Activated CD4-positive, alpha-beta T cell treated with anti-CD3 and anti-CD28 coated beads, Interleukin-2, amount 10 ng/mL, durations not matched to agents 24 days and 14 days (primary cell): ENCODE measurements around the gene CDC25B. TPM values are rescaled to one million over a fixed set of nuclear protein-coding genes. Genes with fewer than 3 reads are reported as not detected.
A peak's percentile ranks its signal among the peaks of the same experiment; 100 is the strongest.

Experiments used
- DNase-seq: peaks from one replicate; pipeline ENCODE4 v3.0.0; 2022
- H3K27ac Mint-ChIP-seq: one replicate; pipeline ENCODE4 v1.8.0; 2022; ENCODE audit warnings: mild to moderate bottlenecking, mixed read lengths
- H3K27me3 Mint-ChIP-seq: one replicate; pipeline ENCODE4 v1.8.0; 2022; ENCODE audit warnings: mixed read lengths
- H3K36me3 Mint-ChIP-seq: one replicate; pipeline ENCODE4 v1.8.0; 2022; ENCODE audit warnings: low read depth, mild to moderate bottlenecking, mixed read lengths
- H3K4me1 Mint-ChIP-seq: one replicate; pipeline ENCODE4 v1.8.0; 2021; ENCODE audit warnings: mixed read lengths
- H3K4me3 Mint-ChIP-seq: one replicate; pipeline ENCODE4 v1.8.0; 2022; ENCODE audit warnings: mild to moderate bottlenecking, moderate library complexity, mixed read lengths
- H3K9me3 Mint-ChIP-seq: one replicate; pipeline ENCODE4 v1.8.0; 2021; ENCODE audit warnings: mixed read lengths
- intact Hi-C: fragments of 100-400 bp; cut with micrococcal nuclease; formaldehyde crosslinking; loops from one replicate; pipeline ENCODE4 v1.15.1; 2023
- total RNA-seq: library from RNA; stranded (reverse); gene quantifications from 2 replicates; pipeline ENCODE4 v1.2.3, GENCODE V29; 2022

Gene CDC25B
- total RNA-seq, 1 donor from 2014 or later, result 75.5 TPM

DNA sequence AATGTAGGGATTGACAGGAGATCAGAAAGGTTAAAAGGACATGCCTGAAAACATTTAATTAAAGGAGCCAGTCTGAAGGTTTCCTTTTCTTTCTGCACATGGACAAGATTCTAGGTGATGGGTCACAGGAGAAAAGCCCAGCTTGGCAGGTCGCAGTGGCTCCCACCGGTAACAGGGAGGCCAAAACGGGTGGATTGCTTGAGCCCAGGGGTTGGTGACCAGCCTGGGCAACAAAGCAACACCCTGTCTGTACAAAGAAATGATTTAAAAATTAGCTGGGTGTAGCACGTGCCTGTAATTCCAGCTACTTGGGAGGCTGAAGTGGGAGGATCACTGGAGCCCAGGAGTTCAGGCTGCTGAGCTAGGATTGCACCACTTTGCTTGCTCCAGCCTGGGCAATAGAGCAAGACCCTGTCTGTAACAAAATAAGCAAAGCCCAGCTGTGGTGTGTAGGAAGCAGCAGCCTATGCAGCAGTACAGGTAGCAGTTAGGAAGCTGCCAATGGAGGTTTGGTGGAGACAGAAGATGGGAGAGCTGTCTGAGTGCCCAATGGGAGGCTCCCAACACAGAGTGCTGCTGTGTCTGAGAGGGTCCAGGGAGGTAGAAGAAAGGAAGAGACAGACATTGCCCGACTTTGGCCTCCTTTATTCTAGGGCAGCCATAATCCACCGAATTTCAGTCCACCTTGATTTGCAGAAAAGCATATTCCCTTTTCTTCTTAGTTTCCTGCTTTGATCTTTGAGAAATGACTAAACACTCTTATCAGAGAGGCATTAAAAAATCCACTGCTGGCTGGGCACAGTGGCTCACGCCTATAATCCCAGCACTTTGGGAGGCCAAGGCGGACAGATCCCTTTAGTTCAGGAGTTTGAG lies 17.1 kb downstream of the CDC25B start:
- intact Hi-C loops, result no loop called here
- Mint-ChIP-seq H3K27me3 (no peaks in the 10 kb centered on the region), H3K36me3 (no peaks in the 10 kb centered on the region), H3K4me3 (peak overlapping the region; percentile 45), H3K27ac (peak overlapping the region; percentile 77), H3K4me1 (peaks cover 51% of the 10 kb centered on the region), H3K9me3 (no peaks in the 10 kb centered on the region)
- DNase-seq, result no peak

GRCh38 chr20:3813848-3814581 lies 17.9 kb downstream of the CDC25B start:
- H3K9me3 Mint-ChIP-seq, result no peaks in the 10 kb centered on the region
- H3K4me3 Mint-ChIP-seq, result no peak overlapping the region
- DNase-seq, result no peak
- H3K4me1 Mint-ChIP-seq, result peaks cover 56% of the 10 kb centered on the region
- no peaks in the 10 kb centered on the region for H3K27me3 Mint-ChIP-seq
- no peaks in the 10 kb centered on the region for H3K36me3 Mint-ChIP-seq
- intact Hi-C loops, result no loop called here
- no peak overlapping the region for H3K27ac Mint-ChIP-seq

DNA sequence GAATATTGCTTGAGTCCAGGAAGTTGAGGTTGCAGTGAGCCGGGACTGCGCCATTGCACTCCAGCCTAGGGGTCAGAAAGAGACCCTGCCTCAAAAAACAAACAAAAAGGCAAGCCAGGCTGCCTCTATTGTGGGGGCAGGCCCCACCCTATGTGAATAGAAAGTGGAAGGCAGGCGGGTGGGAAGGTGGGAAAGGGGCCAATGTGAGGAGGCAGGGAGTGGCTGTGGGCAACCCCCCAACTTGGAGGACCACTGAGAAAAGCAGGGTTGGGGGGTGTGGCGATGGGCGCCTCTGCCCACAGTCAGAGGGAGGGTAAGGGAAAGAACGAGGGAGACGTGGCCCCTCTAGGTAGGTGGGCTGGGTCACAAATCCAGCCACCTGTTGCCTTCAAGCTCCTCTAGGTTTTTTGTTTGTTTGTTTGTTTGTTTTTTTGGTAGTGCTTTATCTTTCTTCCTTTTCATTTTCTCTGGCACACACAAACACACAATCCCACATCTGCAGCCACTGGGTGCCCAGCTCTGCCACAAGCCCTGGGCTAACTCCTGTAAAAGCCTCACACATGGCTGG lies 18.9 kb downstream of the CDC25B start:
- intact Hi-C loops, result no loop called here
- Mint-ChIP-seq H3K4me3 (no peak overlapping the region), H3K36me3 (no peaks in the 10 kb centered on the region), H3K27ac (peak overlapping the region; percentile 85), H3K9me3 (no peaks in the 10 kb centered on the region), H3K27me3 (no peaks in the 10 kb centered on the region), H3K4me1 (peaks cover 59% of the 10 kb centered on the region)
- DNase-seq, result no peak

DNA sequence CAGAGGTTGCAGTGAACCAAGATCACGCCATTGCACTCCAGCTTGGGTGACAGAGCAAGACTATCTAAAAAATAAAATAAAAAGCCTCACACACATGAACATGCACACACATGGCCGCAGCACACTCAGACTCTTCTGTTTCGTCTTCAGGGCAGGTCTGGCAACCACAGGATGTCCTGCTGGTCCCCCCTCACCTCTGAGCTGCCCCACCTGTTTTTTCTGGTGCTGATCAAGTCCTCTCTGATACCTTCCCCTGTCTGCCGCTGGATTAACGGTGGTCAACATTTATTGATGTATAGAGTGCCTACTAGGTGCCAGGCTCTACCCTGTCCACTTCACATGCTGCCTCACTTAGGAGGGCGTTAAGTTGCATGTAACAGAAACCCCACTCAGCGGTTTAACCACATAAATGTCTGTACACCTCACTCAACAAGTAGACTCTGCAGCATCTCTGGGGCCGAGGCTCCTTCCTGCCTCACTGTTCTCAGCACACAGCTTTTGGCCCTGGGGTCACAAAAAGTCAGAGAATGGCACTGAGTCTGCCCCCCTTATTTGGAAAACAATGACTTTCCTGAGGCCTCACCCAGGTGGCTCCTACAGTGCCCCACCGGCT lies 19.7 kb downstream of the CDC25B start:
- H3K4me1 Mint-ChIP-seq, result peaks cover 56% of the 10 kb centered on the region
- H3K27me3 Mint-ChIP-seq, result no peaks in the 10 kb centered on the region
- H3K4me3 Mint-ChIP-seq, result peak overlapping the region; percentile 56
- no peaks in the 10 kb centered on the region for H3K9me3 Mint-ChIP-seq
- H3K36me3 Mint-ChIP-seq, result no peaks in the 10 kb centered on the region
- peak; percentile 80 for DNase-seq
- peak overlapping the region; percentile 85 for H3K27ac Mint-ChIP-seq
- intact Hi-C loops, result no loop called here

- Mint-ChIP-seq H3K9me3 (no peaks in the 10 kb centered on the region), H3K36me3 (peaks cover 9% of the 10 kb centered on the region), H3K27me3 (no peaks in the 10 kb centered on the region), H3K4me1 (peaks cover 44% of the 10 kb centered on the region), H3K4me3 (peak overlapping the region; percentile 29), H3K27ac (peak overlapping the region; percentile 15)
- DNase-seq, result peak; percentile 76
- intact Hi-C loops, result no loop called here
Measured at GRCh38 chr20:3818155-3819151, 22.3 kb downstream of the CDC25B start.

DNA sequence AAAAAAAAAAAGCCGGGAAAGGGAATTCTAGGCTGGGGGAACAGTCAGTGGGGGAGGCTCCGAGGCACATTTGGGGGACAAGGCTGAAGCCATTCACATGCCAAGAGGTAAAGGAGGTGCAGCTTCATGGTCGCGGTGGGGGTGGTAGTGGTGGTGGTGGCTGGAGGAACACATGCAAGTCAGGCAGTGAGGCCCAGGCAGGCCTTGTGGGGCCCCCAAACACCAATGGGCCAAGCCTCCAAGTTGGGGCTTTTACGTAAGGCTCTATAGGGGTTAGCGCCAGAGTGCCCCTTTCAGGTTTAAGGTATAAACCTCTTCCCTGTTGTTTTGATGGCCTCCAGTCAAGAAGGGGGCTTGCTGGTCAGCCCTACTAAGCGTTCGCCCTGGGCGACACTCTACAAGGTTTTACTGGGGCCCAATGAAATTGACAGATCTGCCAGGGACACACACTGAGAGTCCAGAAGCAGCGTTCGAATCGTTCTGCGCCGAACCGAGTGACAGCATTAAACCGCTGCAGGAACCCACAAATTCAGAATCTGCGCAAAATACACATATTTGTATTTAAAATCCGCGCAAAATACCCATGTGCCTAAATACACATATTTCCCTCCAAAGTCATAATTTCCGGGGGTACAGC lies 23.4 kb downstream of the CDC25B start:
- intact Hi-C loops, result loop anchor here (1.0 to 5.0 kb wide), 7 partner anchors 8 to 70 kb away; partner anchors contain the start of genes ADISSP, CDC25B, CENPB and MAVS
- peaks cover 11% of the 10 kb centered on the region for H3K36me3 Mint-ChIP-seq
- H3K27ac Mint-ChIP-seq, result peak overlapping the region; percentile 94
- H3K9me3 Mint-ChIP-seq, result no peaks in the 10 kb centered on the region
- peaks cover 39% of the 10 kb centered on the region for H3K4me1 Mint-ChIP-seq
- DNase-seq, result peak; percentile 73
- H3K4me3 Mint-ChIP-seq, result peak overlapping the region; percentile 94
- H3K27me3 Mint-ChIP-seq, result no peaks in the 10 kb centered on the region

DNA sequence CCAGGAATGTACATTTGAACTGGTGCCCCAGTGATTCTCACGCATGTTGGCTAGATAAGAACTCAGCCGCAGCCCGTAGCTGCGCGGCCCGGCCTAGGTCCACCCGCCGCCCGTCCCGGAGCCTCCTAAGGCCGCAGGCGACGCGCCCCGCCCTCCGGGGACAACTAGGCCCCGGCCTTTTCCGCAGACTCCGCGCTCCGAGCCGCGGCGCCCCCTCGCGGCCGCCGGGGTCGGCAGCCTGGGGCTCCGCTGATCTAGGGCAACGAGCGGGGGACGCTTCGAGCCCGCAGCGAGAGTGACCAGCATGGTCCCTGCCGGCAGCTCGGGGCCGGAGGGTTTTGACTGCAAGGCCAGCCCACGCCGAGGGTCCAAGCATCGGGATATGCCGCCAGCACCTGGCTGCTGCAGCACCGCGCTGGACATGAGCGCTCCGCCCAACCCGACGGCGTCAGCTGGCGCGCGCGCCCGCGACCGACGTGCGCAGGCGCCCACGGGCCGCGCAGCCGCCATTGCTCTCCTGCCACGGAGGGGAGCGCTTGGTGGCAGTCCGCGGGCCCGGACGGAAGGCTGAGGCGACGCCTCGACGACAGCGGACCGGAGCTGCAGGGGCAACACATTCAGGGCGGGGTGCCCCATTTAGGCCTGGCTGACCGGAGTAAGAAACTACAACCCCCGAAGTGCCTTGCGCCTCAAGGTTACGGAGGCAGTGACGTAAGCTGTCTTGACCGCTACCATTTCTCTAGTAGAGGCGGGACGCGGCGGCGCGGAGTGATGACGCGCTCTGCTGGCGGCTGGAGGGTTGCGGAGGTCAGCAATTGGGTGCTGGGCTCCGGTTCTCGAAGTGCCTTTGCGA lies 24.2 kb downstream of the CDC25B start, which contains the start of gene AP5S1:
Gene AP5S1 (plus strand): TSS at position 500 of the 853 bp plus-strand sequence. CDS start 1,571 bp downstream, outside the sequence.
- H3K4me3 Mint-ChIP-seq, result peak within 1 kb of the TSS; percentile 94
- intact Hi-C loops, result loop anchor here (1.0 to 5.0 kb wide), 7 partner anchors 9 to 69 kb away; partner anchors contain the start of genes ADISSP, CDC25B, CENPB and MAVS
- H3K9me3 Mint-ChIP-seq, result no peaks in the 10 kb centered on the region
- peak within 1 kb of the TSS; percentile 94 for H3K27ac Mint-ChIP-seq
- peak; percentile 98 for DNase-seq
- no peaks in the 10 kb centered on the region for H3K27me3 Mint-ChIP-seq
- H3K4me1 Mint-ChIP-seq, result peaks cover 33% of the 10 kb centered on the region
- peaks cover 11% of the 10 kb centered on the region for H3K36me3 Mint-ChIP-seq

- no peak for DNase-seq
- intact Hi-C loops, result loop anchor here (1.0 to 5.0 kb wide), 7 partner anchors 10 to 69 kb away; partner anchors contain the start of genes ADISSP, CDC25B, CENPB and MAVS
- no peaks in the 10 kb centered on the region for H3K27me3 Mint-ChIP-seq
- H3K9me3 Mint-ChIP-seq, result no peaks in the 10 kb centered on the region
- H3K27ac Mint-ChIP-seq, result peak overlapping the region; percentile 94
- H3K36me3 Mint-ChIP-seq, result peaks cover 11% of the 10 kb centered on the region
- peaks cover 26% of the 10 kb centered on the region for H3K4me1 Mint-ChIP-seq
- peak overlapping the region; percentile 94 for H3K4me3 Mint-ChIP-seq
Measured at GRCh38 chr20:3820901-3821727, 25.0 kb downstream of the CDC25B start.

DNA sequence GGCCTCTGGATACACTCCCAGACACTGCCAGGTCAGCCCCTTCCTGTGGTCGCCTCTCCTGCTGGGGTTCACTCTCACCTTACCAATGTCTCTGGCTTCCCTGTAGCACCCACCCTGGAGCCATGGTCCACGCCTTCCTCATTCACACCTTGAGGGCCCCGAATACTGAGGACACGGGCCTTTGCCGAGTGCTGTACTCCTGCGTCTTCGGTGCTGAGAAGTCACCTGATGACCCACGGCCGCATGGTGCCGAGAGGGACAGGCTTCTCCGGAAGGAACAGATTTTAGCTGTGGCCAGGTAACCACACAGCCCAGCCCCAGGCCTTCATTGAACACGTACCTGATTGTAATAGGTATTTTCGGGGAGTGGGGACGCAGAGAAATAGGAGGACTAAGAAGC lies 25.9 kb downstream of the CDC25B start:
- no peak for DNase-seq
- no peaks in the 10 kb centered on the region for H3K9me3 Mint-ChIP-seq
- H3K36me3 Mint-ChIP-seq, result peaks cover 12% of the 10 kb centered on the region
- H3K4me3 Mint-ChIP-seq, result peak overlapping the region; percentile 94
- intact Hi-C loops, result loop anchor here (5.0 kb wide), 1 partner anchor 70 kb away; no protein-coding TSS in a partner anchor
- H3K27me3 Mint-ChIP-seq, result no peaks in the 10 kb centered on the region
- H3K4me1 Mint-ChIP-seq, result peaks cover 20% of the 10 kb centered on the region
- peak overlapping the region; percentile 94 for H3K27ac Mint-ChIP-seq

DNA sequence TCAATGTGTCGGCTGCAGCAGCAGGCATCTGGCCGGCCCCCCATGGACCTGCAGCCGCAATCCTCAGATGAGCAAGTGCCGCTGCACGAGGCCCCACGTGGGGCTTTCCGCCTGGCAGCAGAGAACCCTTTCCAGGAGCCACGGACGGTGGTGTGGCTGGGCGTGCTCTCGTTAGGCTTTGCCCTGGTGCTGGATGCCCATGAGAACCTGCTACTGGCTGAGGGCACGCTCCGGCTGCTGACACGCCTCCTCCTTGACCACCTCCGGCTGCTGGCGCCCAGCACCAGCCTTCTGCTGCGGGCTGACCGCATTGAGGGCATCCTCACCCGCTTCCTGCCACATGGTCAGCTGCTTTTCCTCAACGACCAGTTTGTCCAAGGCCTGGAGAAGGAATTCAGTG lies 27.8 kb downstream of the CDC25B start:
- peaks cover 13% of the 10 kb centered on the region for H3K36me3 Mint-ChIP-seq
- no peak overlapping the region for H3K4me3 Mint-ChIP-seq
- no peaks in the 10 kb centered on the region for H3K27me3 Mint-ChIP-seq
- no peaks in the 10 kb centered on the region for H3K9me3 Mint-ChIP-seq
- H3K4me1 Mint-ChIP-seq, result peaks cover 15% of the 10 kb centered on the region
- intact Hi-C loops, result loop anchor here (5.0 kb wide), 1 partner anchor 72 kb away; no protein-coding TSS in a partner anchor
- no peak overlapping the region for H3K27ac Mint-ChIP-seq
- DNase-seq, result no peak

GRCh38 chr20:3825526-3825925 lies 29.4 kb downstream of the CDC25B start:
- DNase-seq, result no peak
- Mint-ChIP-seq H3K27me3 (no peaks in the 10 kb centered on the region), H3K27ac (no peak overlapping the region), H3K4me3 (no peak overlapping the region), H3K4me1 (peaks cover 9% of the 10 kb centered on the region), H3K9me3 (no peaks in the 10 kb centered on the region), H3K36me3 (peaks cover 15% of the 10 kb centered on the region)
- intact Hi-C loops, result no loop called here
